ENCODE results near the gene APC. TPM values are rescaled to one million over a fixed set of nuclear protein-coding genes. Genes with fewer than 3 reads are reported as not detected.

The APC gene
- total RNA-seq, 1 experiment from 2014 or later, result 40.0 TPM

GRCh38 chr5:112869948-112870347, 132.3 kb downstream of the APC start:
- H3K4me1 Mint-ChIP-seq, result no peaks in the 10 kb centered on the region
- ATAC-seq (no peak), DNase-seq (ENCODE audit: low spot score) (no peak)
- TF ChIP-seq HMGA2 (CRISPR knock-in tag; IDR thresholded peaks at IDR 0.05), result no peak
- no peak for TF ChIP-seq ZNF263 (CRISPR knock-in tag; IDR thresholded peaks at IDR 0.05; ENCODE audit: low read depth)
- TF ChIP-seq E2F1 (CRISPR knock-in tag; IDR thresholded peaks at IDR 0.05), result no peak
- TF ChIP-seq PRDM15 (CRISPR knock-in tag; IDR thresholded peaks at IDR 0.05), result no peak
- no peak for TF ChIP-seq CDX4 (CRISPR knock-in tag; IDR thresholded peaks at IDR 0.05; ENCODE audit: borderline replicate concordance)
- no peak for TF ChIP-seq TP53 (CRISPR knock-in tag; IDR thresholded peaks at IDR 0.05)
- TF ChIP-seq MYBL2 (CRISPR knock-in tag; IDR thresholded peaks at IDR 0.05), result no peak
- no peak for TF ChIP-seq GABPB1 (CRISPR knock-in tag; IDR thresholded peaks at IDR 0.05)
- TF ChIP-seq FOXP4 (CRISPR knock-in tag; IDR thresholded peaks at IDR 0.05), result no peak
- TF ChIP-seq, protein P1, sequence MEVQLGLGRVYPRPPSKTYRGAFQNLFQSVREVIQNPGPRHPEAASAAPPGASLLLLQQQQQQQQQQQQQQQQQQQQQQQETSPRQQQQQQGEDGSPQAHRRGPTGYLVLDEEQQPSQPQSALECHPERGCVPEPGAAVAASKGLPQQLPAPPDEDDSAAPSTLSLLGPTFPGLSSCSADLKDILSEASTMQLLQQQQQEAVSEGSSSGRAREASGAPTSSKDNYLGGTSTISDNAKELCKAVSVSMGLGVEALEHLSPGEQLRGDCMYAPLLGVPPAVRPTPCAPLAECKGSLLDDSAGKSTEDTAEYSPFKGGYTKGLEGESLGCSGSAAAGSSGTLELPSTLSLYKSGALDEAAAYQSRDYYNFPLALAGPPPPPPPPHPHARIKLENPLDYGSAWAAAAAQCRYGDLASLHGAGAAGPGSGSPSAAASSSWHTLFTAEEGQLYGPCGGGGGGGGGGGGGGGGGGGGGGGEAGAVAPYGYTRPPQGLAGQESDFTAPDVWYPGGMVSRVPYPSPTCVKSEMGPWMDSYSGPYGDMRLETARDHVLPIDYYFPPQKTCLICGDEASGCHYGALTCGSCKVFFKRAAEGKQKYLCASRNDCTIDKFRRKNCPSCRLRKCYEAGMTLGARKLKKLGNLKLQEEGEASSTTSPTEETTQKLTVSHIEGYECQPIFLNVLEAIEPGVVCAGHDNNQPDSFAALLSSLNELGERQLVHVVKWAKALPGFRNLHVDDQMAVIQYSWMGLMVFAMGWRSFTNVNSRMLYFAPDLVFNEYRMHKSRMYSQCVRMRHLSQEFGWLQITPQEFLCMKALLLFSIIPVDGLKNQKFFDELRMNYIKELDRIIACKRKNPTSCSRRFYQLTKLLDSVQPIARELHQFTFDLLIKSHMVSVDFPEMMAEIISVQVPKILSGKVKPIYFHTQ (CRISPR knock-in tag; IDR thresholded peaks at IDR 0.05), result no peak
- TF ChIP-seq, protein P2, sequence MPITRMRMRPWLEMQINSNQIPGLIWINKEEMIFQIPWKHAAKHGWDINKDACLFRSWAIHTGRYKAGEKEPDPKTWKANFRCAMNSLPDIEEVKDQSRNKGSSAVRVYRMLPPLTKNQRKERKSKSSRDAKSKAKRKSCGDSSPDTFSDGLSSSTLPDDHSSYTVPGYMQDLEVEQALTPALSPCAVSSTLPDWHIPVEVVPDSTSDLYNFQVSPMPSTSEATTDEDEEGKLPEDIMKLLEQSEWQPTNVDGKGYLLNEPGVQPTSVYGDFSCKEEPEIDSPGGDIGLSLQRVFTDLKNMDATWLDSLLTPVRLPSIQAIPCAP (CRISPR knock-in tag; IDR thresholded peaks at IDR 0.05), result no peak
- no peak for TF ChIP-seq NR2C2 (CRISPR knock-in tag; IDR thresholded peaks at IDR 0.05)
- TF ChIP-seq, protein P3, sequence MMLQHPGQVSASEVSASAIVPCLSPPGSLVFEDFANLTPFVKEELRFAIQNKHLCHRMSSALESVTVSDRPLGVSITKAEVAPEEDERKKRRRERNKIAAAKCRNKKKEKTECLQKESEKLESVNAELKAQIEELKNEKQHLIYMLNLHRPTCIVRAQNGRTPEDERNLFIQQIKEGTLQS (CRISPR knock-in tag; conservative IDR thresholded peaks at IDR 0.05), result no peak
- TF ChIP-seq FOXJ3 (CRISPR knock-in tag; IDR thresholded peaks at IDR 0.05; ENCODE audit: borderline replicate concordance), result no peak
- TF ChIP-seq MAX (CRISPR knock-in tag; IDR thresholded peaks at IDR 0.05), result no peak
- TF ChIP-seq, protein P4, sequence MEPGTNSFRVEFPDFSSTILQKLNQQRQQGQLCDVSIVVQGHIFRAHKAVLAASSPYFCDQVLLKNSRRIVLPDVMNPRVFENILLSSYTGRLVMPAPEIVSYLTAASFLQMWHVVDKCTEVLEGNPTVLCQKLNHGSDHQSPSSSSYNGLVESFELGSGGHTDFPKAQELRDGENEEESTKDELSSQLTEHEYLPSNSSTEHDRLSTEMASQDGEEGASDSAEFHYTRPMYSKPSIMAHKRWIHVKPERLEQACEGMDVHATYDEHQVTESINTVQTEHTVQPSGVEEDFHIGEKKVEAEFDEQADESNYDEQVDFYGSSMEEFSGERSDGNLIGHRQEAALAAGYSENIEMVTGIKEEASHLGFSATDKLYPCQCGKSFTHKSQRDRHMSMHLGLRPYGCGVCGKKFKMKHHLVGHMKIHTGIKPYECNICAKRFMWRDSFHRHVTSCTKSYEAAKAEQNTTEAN (CRISPR knock-in tag; IDR thresholded peaks at IDR 0.05), result no peak
- H3K36me3 Mint-ChIP-seq, result peaks cover 54% of the 10 kb centered on the region
- H3K4me3 Mint-ChIP-seq, result no peak overlapping the region
- H3K9me3 Mint-ChIP-seq, result no peaks in the 10 kb centered on the region
- ChIA-PET CTCF (no interaction called here), POLR2A (no interaction called here)
- no peaks in the 10 kb centered on the region for H3K27me3 Mint-ChIP-seq (ENCODE audit: low read depth)
- H3K27ac Mint-ChIP-seq, result no peak overlapping the region

Data from WTC11 (cell line).